H1 (cell line): Measurements from ENCODE around the gene VPS13D. TPM values are rescaled to one million over a fixed set of nuclear protein-coding genes. Genes with fewer than 3 reads are reported as not detected.

Experiments used
- ATF3 ChIP-seq: IDR thresholded peaks from 2 replicates; pipeline ENCODE4 v1.6.1; 2011; ENCODE audit warnings: low read depth, mild to moderate bottlenecking, low read length; ENCODE audit not compliant: insufficient read depth
- BRCA1 ChIP-seq: IDR thresholded peaks from 2 replicates; pipeline ENCODE4 v1.6.1; 2012; ENCODE audit warnings: low read depth, low read length, improper control_type of control experiment
- CREB1 ChIP-seq: IDR thresholded peaks from 2 replicates; pipeline ENCODE4 v1.6.1; 2012; ENCODE audit warnings: inconsistent platforms
- CTBP2 ChIP-seq: IDR thresholded peaks from 2 replicates; pipeline ENCODE4 v1.7.0; 2011; ENCODE audit warnings: borderline replicate concordance, mild to moderate bottlenecking, moderate library complexity, mixed read lengths, low read length; ENCODE audit not compliant: insufficient read depth, insufficient read length
- GABPA ChIP-seq: IDR thresholded peaks from 2 replicates; pipeline ENCODE4 v1.6.1; 2011; ENCODE audit warnings: mild to moderate bottlenecking, low read length, moderate library complexity, borderline replicate concordance; ENCODE audit not compliant: insufficient read depth
- POU5F1 ChIP-seq: IDR thresholded peaks from 2 replicates; pipeline ENCODE4 v1.6.1; 2011; ENCODE audit warnings: low read depth, mild to moderate bottlenecking, low read length, moderate library complexity
- polyA plus RNA-seq, 7 experiments: library from polyadenylated mRNA; depleted of rRNA in 3 of 7; stranded (reverse) in 5 of 7; unstranded in 2 of 7; fragments of >200 nt in 5 of 7; fragments of 200-250 nt in 2 of 7; gene quantifications; 1 replicate in 5 of 7; 2 replicates in 1 of 7; 4 replicates in 1 of 7; pipeline versions ENCODE4 v1.2.1 to v1.2.3, GENCODE V29; 2011 to 2013; ENCODE audit warnings: missing spikeins in 2 of 7, mixed read lengths in 2 of 7
- total RNA-seq: library from RNA; stranded (reverse); fragmentation: NEBNext Ultra II Directional; extraction: Animal tissue kit (Norgen Biotek cat#: 25700); gene quantifications from 2 replicates; pipeline ENCODE4 v1.2.1, GENCODE V29; 2021

The VPS13D gene
- total and polyA plus RNA-seq, 2 of the 8 experiments (the other 6 are each of a cell fraction or from before 2014, with no cell fraction given): 10.9 to 31.2 TPM

- no peak for TF ChIP-seq BRCA1
- TF ChIP-seq CREB1: no peak
- TF ChIP-seq POU5F1: no peak
- TF ChIP-seq ATF3: no peak
- TF ChIP-seq CTBP2: no peak
- no peak for TF ChIP-seq GABPA
Observed at GRCh38 chr1:12428334-12428733, 198.5 kb downstream of the VPS13D start (continued).
